HCT116 (cell line): ENCODE results near the gene SLC6A8.

Source experiments
- EZH2phosphoT487 ChIP-seq: fragments of 200-600 bp; IDR thresholded peaks from 2 replicates; pipeline ENCODE4 v1.6.1; 2018; ENCODE audit warnings: antibody characterized with exemption, borderline replicate concordance
- POLR2A ChIP-seq: IDR thresholded peaks from 2 replicates; pipeline ENCODE4 v1.7.0; 2011; ENCODE audit warnings: borderline replicate concordance; ENCODE audit not compliant: insufficient read depth, insufficient read length; ENCODE audit errors: extremely low read depth
- POLR2AphosphoS5 ChIP-seq: IDR thresholded peaks from 2 replicates; pipeline ENCODE4 v1.6.1; 2011; ENCODE audit warnings: mild to moderate bottlenecking, low read depth, low read length, moderate library complexity
- YY1 ChIP-seq: IDR thresholded peaks from 2 replicates; pipeline ENCODE4 v1.6.1; 2011; ENCODE audit warnings: low read length, low read depth, moderate library complexity, mild to moderate bottlenecking; ENCODE audit not compliant: insufficient replicate concordance; ENCODE audit errors: extremely low read depth
- ZNF274 ChIP-seq: fragments of 200-500 bp; sonication (Bioruptor generic); IDR thresholded peaks from 2 replicates; pipeline ENCODE4 v1.6.1; 2014; ENCODE audit warnings: mild to moderate bottlenecking, low read depth, low read length, inconsistent platforms
- TF ChIP-seq, protein P1 (sequence below), 3 experiments: fragments of 200-600 bp in 1 of 3; sonication (generic) in 1 of 3; IDR thresholded peaks in 2 of 3; conservative IDR thresholded peaks in 1 of 3; 2 replicates each; pipeline ENCODE4 v1.5.1; 2012 to 2017; ENCODE audit warnings: low read depth in 2 of 3, low read length in 2 of 3, antibody characterized with exemption in 1 of 3, borderline replicate concordance in 1 of 3, control low read depth in 1 of 3, mild to moderate bottlenecking in 1 of 3, mixed read lengths in 1 of 3, mixed run types in 1 of 3, moderate library complexity in 1 of 3; ENCODE audit not compliant: insufficient read depth in 1 of 3
- TF ChIP-seq, protein P2 (sequence below): IDR thresholded peaks from 2 replicates; pipeline ENCODE4 v1.6.1; 2012

- TF ChIP-seq, protein P1, sequence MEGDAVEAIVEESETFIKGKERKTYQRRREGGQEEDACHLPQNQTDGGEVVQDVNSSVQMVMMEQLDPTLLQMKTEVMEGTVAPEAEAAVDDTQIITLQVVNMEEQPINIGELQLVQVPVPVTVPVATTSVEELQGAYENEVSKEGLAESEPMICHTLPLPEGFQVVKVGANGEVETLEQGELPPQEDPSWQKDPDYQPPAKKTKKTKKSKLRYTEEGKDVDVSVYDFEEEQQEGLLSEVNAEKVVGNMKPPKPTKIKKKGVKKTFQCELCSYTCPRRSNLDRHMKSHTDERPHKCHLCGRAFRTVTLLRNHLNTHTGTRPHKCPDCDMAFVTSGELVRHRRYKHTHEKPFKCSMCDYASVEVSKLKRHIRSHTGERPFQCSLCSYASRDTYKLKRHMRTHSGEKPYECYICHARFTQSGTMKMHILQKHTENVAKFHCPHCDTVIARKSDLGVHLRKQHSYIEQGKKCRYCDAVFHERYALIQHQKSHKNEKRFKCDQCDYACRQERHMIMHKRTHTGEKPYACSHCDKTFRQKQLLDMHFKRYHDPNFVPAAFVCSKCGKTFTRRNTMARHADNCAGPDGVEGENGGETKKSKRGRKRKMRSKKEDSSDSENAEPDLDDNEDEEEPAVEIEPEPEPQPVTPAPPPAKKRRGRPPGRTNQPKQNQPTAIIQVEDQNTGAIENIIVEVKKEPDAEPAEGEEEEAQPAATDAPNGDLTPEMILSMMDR (IDR thresholded peaks at IDR 0.05 in 2 of 3, conservative IDR thresholded peaks at IDR 0.05 in 1 of 3; ENCODE audit: borderline replicate concordance in 1 of 3, insufficient read depth in 1 of 3, low read depth in 2 of 3, low read length in 2 of 3): no peak
- no peak for TF ChIP-seq POLR2A
- no peak for TF ChIP-seq ZNF274
- TF ChIP-seq, protein P2, sequence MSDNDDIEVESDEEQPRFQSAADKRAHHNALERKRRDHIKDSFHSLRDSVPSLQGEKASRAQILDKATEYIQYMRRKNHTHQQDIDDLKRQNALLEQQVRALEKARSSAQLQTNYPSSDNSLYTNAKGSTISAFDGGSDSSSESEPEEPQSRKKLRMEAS: no peak
- no peak for TF ChIP-seq POLR2AphosphoS5
- no peak for TF ChIP-seq EZH2phosphoT487
- no peak for TF ChIP-seq YY1
Measured at GRCh38 chrX:153693216-153694086, 5.7 kb downstream of the SLC6A8 start.
